Right lobe of liver (tissue), 6 donors: ENCODE data around the gene CCL14. TPM values are rescaled to one million over a fixed set of nuclear protein-coding genes. Genes with fewer than 3 reads are reported as not detected.

Source experiments
- ATAC-seq, 4 donors: fragments of 200-7000 bp; cut with Tn5 transposase; one replicate each; pipeline ENCODE4 v1.9.1; 2020; ENCODE audit warnings: mild to moderate bottlenecking in 4 of 4, moderate library complexity in 4 of 4
- DNase-seq, 3 donors: peaks; one replicate each; pipeline ENCODE4 v3.0.0-alpha.2; 2020
- H3K27ac ChIP-seq, 3 donors: fragments of 200-600 bp; one replicate each; pipeline ENCODE4 v1.8.0; 2022
- H3K27me3 ChIP-seq, 2 donors: fragments of 200-600 bp; one replicate each; pipeline ENCODE4 v1.8.0; 2022
- H3K36me3 ChIP-seq, 4 donors: fragments of 200-600 bp; sonication (generic) in 1 of 4; one replicate each; pipeline versions ENCODE4 v1.5.1 to v1.8.0; 2017 to 2022; ENCODE audit warnings: control low read depth in 1 of 4
- H3K4me1 ChIP-seq, 4 donors: fragments of 200-600 bp; sonication (generic) in 1 of 4; one replicate each; pipeline versions ENCODE4 v1.5.1 to v1.8.0; 2017 to 2022; ENCODE audit warnings: control low read depth in 1 of 4
- H3K4me3 ChIP-seq, 3 donors: fragments of 200-600 bp; one replicate each; pipeline ENCODE4 v1.8.0; 2022
- H3K9me3 ChIP-seq, 4 donors: fragments of 200-600 bp; sonication (generic) in 1 of 4; one replicate each; pipeline versions ENCODE4 v1.5.1 to v1.8.0; 2017 to 2022; ENCODE audit warnings: control low read depth in 1 of 4
- POLR2A ChIP-seq: fragments of 450-650 bp; IDR thresholded peaks from one replicate; pipeline ENCODE4 v1.6.1; 2017; ENCODE audit warnings: antibody characterized with exemption, mild to moderate bottlenecking
- WGBS: methylation state at CpG from one replicate; pipeline ENCODE4 v1.1.6; 2018; ENCODE audit warnings: low coverage, low lambda C conversion rate; ENCODE audit not compliant: insufficient coverage; ENCODE audit errors: missing lambda C conversion rate; 5-methylcytosine and 5-hydroxymethylcytosine counted together
- intact Hi-C, 2 donors: fragments of 100-400 bp; cut with DNase I; formaldehyde crosslinking; loops; one replicate each; pipeline versions ENCODE4 v1.11.2 to v1.14.1; 2022
- long read RNA-seq: library from polyadenylated mRNA; unstranded; transcript quantifications from one replicate; pipeline ENCODE4 v2.0.0, GENCODE V29; 2019
- total RNA-seq, 6 experiments: library from RNA; depleted of rRNA in 2 of 6; stranded (reverse); fragments of >200 nt in 2 of 6; fragmentation: NEBNext Ultra II Directional in 3 of 6; extraction: Animal tissue kit (Norgen Biotek cat#: 25700) in 3 of 6; gene quantifications; one replicate each; pipeline versions ENCODE4 v1.1.0 to v1.2.4, GENCODE V29; 2016 to 2023
- TF ChIP-seq, protein P1 (sequence below), 4 donors: fragments of 200-600 bp in 3 of 4; fragments of 450-650 bp in 1 of 4; IDR thresholded peaks; one replicate each; pipeline versions ENCODE4 v1.5.1 to v1.8.0; 2016 to 2022; ENCODE audit warnings: antibody characterized with exemption in 4 of 4, mild to moderate bottlenecking in 2 of 4
- donor health status: DM: no; HTN: yes; CAD: no.
- donor health status: DM: no; HTN: no; CAD: no.
- donor health status: DM: no; HTN: no; CAD: no.
- donor health status: DM: no; HTN: yes; CAD: no.
- donor health status: DM: no; HTN: yes; CAD: no.

CCL14 gene
- 100 to 1,000 TPM in 1 of 6 experiments, 10 to 100 TPM in 4, 1 to 10 TPM in 1; 8.9 to 130 (median 30.7) TPM for total RNA-seq
- long read RNA-seq, transcript CCL14-202 (3 exons, 898 nt), result major isoform, 52 of 54 reads
- long read RNA-seq, partial matches to known transcripts, result 0 of 54 reads
- long read RNA-seq, other reads (novel, unspliced or antisense), result 0 of 54 reads

- Histone ChIP-seq H3K4me1 (peaks cover 0 to 21% (median 9%) of the 10 kb centered on the region in 4 donors), H3K36me3 (no peaks in the 10 kb centered on the region), H3K27ac (peak within 1 kb of the TSS; percentile 13 to 43 (median 41)), H3K27me3 (no peaks in the 10 kb centered on the region), H3K4me3 (peak within 1 kb of the TSS; percentile 24 to 37 (median 26)), H3K9me3 (no peaks in the 10 kb centered on the region)
- DNase-seq (no peak), ATAC-seq (peak in 2 of 4 donors; percentile 15 to 39)
- TF ChIP-seq, protein P1, sequence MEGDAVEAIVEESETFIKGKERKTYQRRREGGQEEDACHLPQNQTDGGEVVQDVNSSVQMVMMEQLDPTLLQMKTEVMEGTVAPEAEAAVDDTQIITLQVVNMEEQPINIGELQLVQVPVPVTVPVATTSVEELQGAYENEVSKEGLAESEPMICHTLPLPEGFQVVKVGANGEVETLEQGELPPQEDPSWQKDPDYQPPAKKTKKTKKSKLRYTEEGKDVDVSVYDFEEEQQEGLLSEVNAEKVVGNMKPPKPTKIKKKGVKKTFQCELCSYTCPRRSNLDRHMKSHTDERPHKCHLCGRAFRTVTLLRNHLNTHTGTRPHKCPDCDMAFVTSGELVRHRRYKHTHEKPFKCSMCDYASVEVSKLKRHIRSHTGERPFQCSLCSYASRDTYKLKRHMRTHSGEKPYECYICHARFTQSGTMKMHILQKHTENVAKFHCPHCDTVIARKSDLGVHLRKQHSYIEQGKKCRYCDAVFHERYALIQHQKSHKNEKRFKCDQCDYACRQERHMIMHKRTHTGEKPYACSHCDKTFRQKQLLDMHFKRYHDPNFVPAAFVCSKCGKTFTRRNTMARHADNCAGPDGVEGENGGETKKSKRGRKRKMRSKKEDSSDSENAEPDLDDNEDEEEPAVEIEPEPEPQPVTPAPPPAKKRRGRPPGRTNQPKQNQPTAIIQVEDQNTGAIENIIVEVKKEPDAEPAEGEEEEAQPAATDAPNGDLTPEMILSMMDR (IDR thresholded peaks at IDR 0.05), result no peak
- TF ChIP-seq POLR2A, result no peak
- 75% methylated on average over 1 of the region's 1 CpG for WGBS
- intact Hi-C loops, result loop anchor here (10.0 kb wide), 2 partner anchors 88 to 158 kb away; no protein-coding TSS in a partner anchor
Measured at GRCh38 chr17:35986643-35987042, at the start of gene CCL14. Gene CCL14, minus strand, starts transcription at chr17:35986729. Its CDS starts 80 bp downstream, at chr17:35986649.

GRCh38 chr17:36036235-36036634, 49.7 kb upstream of the CCL14 start:
- 81% methylated on average over 4 of the region's 4 CpGs for WGBS
- ATAC-seq, result peak in 1 of 4 donors; percentile 38
- H3K9me3 ChIP-seq, result no peaks in the 10 kb centered on the region

GRCh38 chr17:36034127-36034526, 47.6 kb upstream of the CCL14 start:
- ATAC-seq (peak in 3 of 4 donors; percentile 57 to 68 (median 68)), DNase-seq (no peak)
- Histone ChIP-seq H3K4me3 (no peak overlapping the region), H3K36me3 (no peaks in the 10 kb centered on the region), H3K27me3 (no peaks in the 10 kb centered on the region), H3K9me3 (no peaks in the 10 kb centered on the region), H3K4me1 (peaks cover 0 to 6% (median 0%) of the 10 kb centered on the region in 4 donors), H3K27ac (no peak overlapping the region)
- intact Hi-C loops, result no loop called here
- TF ChIP-seq POLR2A, result no peak
- TF ChIP-seq, protein P1 (IDR thresholded peaks at IDR 0.05), result no peak
- 33% methylated on average over 3 of the region's 3 CpGs for WGBS

More at GRCh38 chr17:36036235-36036634, 49.7 kb upstream of the CCL14 start:
- Histone ChIP-seq H3K27me3 (no peaks in the 10 kb centered on the region), H3K4me1 (peaks cover 0 to 6% (median 0%) of the 10 kb centered on the region in 4 donors), H3K4me3 (no peak overlapping the region), H3K27ac (no peak overlapping the region), H3K36me3 (no peaks in the 10 kb centered on the region)
- no peak for TF ChIP-seq POLR2A
- TF ChIP-seq, protein P1 (IDR thresholded peaks at IDR 0.05), result no peak
- no peak for DNase-seq
- intact Hi-C loops, result no loop called here

DNA sequence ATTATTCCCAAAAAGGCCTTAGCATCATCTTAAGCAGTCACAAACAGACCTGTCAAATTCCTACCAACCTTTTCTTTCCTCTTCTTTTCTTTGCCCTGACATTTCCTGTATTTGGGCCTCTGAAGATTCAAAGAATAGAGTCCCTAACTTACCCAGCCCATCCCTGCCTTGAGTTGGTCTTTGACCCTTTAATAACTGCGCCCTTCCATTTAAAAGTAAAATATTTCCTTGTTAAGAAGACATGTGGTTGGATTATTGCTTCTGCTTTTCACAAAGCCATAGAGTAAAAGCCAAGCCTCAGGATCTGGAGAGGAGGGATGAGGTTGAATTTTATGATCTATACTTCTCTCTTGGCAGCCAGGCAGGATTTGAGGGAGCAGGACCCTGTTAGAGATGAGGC, 44.4 kb upstream of the CCL14 start:
- 94% methylated on average over 1 of the region's 1 CpG for WGBS
- no peak for DNase-seq

More for the DNA sequence above, 44.4 kb upstream of the CCL14 start:
- Histone ChIP-seq H3K36me3 (no peaks in the 10 kb centered on the region), H3K9me3 (no peaks in the 10 kb centered on the region), H3K4me3 (no peak overlapping the region), H3K4me1 (peaks cover 0 to 6% (median 0%) of the 10 kb centered on the region in 4 donors), H3K27me3 (no peaks in the 10 kb centered on the region), H3K27ac (no peak overlapping the region)
- TF ChIP-seq, protein P1 (IDR thresholded peaks at IDR 0.05), result no peak
- TF ChIP-seq POLR2A, result no peak
- intact Hi-C loops, result no loop called here
- ATAC-seq, result no peak
